HG02642 (cell line): ENCODE measurements around the gene MINDY1.

Experiments
- ATAC-seq: cut with Tn5 transposase; IDR thresholded peaks from one replicate; pipeline ENCODE4 v1.9.1; 2021; ENCODE audit warnings: mild to moderate bottlenecking; ENCODE audit not compliant: unreplicated experiment, poor library complexity

Gene MINDY1

DNA sequence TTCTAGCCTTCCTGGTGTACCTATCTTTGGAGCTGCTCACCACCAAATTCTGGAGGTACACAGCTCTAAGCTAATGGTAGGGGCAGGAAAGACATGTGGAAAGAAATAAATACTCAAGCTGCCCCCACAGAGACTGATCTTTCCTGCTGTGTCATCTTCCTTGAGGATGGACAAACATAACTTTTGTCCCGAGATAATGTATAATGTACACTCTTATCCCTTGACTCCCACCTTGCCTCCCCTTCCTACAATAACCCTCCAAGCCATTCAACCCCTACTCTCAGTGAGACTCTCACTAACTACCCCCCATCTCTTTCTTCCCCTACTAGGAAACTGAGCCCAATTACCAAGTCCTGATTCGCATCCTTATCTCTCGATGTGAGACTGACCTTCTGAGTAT is 12.5 kb downstream of the MINDY1 start:
- ATAC-seq: no peak

DNA sequence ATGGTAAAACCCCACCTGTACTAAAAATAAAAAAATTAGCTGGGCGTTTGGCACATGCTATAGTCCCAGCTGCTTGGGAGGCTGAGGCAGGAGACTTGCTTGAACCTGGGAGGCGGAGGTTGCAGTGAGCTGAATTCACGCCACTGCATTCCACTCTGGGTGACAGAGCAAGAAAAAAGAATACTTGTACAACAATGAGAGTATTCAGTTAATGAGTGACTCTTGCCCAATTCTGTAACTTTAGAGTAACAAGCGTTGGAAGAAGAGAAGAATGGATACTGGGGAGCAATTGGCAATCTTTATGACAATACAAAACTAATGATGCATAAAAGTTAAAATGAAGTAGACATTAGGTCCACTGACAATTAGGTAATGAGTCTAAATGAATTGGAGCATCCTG is 14.1 kb downstream of the MINDY1 start:
- no peak for ATAC-seq

DNA sequence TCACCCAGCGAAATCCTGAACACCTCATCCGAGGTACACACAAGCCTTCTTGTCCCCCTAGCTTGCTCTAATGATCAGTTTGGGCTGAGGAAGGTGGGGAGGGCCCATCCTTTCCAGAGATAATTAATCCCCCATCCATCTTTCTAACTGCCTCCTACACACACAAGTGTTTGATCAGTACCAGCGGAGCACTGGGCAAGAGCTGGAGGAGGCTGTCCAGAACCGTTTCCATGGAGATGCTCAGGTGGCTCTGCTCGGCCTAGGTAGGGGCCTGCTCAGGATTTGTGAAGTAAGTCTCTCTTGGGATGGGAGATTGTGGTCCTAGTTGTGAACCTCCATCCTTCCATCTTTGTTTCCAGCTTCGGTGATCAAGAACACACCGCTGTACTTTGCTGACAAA is 18.8 kb downstream of the MINDY1 start:
- no peak for ATAC-seq

DNA sequence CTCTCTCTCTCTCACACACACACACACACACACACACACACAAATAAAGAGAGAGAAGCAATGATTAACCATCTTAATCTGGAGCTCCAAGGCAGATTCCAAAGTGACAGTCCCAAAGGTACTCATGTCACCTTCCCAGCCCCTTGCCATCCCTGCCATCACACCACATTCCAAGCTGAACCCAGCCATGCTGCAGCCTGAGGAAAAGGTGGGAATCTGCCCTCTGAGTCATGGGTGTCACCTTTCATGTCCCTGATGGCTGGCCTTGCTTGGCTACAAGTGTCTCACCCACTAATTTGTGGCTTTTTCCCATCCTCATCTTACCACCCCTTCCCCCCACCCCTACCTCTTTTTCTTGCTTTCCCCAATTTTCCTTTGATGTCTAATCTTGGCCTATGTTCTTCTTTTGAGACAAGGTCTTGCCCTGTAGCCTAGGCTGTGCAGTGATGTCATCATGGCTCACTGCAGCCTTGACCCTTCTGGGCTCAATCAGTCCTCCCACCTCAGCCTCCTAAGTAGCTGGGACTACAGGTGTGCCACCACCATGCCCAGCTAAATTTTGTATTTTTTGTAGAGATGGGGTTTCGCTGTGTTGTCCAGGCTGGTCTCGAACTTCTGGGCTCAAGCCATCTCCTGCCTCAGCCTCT is 21.4 kb downstream of the MINDY1 start:
- no peak for ATAC-seq

DNA sequence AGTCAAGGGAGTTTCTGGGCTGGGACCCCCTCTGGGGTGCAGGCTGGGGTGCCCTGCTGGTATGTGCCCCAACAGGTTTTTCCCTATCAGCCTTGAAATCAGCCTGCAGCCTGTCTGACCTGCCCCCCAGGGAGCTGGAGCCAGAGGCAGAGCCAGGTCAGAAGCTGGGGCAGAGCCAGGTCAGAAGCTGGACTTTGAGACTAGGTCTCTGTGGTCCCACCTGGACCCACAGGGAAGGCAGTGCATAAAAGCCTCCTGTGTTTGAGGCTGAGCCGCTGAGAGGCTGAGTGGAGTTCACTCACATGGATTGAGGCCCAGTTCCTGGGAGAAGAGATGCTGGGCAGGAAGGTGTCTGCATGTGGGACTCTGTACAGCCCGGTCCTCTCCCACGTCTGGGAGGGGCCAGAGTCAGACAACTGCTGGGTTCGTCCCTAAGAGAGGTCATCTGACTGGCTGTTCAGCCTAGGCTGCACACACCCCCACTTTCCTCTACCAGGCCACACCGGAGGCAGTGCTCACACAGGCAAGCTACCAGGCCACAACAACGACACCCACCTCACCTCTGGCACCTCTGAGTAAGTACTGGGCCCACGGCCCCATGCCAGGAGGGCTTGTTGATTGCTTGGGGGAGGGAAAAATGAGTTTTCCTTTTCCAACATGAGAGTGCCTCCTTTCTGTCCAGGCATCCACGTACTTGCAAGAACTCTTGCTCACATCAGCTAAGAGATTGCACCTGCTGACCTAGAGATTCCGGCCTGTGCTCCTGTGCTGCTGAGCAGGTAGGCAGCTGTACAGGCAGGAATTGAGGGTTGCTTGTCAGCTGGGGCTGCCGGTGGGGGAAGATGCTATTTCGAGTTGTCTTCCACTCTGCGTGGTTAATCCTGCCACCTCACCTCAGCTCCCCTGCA is 24.6 kb downstream of the MINDY1 start, which contains the start of gene ANXA9:
Gene ANXA9, plus strand, starts transcription at position 488 of the 908 bp plus-strand sequence. CDS start 814 bp downstream, outside the sequence.
- no peak for ATAC-seq

DNA sequence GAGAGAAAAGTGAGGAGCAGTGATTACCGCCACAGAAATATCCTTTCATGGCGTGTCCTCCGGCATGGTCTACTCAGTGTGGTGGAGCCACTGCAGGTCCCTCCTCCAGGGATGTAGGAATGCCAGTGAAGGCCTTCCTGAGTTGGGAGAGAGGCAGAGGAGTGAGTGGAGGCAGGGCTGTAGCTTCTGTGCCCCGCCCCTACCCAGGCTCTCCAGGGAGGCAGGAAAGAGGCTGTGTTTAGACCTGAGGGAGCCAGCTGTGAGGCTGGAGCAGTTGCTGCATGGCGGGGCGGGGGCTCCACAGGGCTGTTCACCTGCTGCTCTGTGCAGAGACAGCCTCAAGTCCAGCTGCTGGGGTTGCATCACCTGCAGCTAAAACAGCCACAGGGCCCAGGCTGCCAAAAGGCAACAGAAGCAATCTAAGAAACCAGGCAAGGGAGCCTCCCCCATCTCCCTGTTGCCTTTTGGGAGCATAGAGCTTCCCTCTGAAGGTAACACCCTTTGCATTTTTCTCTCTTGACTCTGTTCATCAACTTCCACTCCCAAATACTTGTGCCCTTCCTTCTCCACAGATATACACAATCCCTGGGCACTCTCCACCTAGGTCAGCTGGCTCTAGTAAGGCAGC is 25.4 kb downstream of the MINDY1 start:
- ATAC-seq: no peak

DNA sequence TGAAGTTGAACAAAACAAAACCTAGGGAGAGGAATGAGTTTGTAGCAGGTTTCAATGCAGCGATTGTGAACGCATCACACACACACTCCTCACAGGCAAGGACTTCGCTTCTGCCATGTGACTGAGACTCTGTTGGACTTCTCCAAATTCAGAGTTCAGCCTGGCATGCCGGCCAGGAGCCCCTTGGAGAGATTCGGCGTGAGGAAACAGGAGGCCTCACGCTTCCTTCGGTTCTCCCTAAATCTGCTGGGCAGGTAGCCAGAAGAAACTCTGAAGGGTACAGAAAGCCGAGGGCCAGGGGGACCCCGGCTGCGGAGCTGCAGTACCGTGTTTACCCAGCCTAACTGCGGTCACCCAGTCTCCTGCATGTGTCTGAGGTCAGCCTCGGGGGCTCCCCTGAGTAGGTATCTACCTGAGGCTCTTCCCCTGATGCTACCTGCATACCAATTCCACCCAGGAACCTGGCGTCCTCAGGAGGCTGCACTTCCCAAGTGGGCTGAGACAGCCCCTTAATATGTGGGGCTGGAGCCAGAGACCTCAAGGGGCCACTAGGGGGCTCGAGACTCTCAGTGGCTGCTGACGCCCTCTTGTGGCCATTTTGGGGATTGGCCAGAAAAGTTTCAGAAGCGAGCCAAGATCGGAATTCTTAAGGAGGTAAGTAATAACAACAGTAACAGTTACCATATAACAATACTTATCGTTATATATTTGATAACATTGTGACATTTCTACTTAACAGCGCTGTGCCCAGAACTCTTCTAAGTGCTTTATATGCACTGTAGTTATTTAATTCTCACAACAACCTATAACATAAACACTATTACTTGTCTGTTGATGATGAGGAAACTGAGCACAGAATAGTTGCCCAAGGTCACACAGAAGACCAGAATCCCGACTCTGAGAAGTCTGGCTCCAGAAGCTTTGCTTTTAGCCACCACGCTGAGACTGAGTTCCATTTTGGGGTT is 27.3 kb downstream of the MINDY1 start:
- ATAC-seq: no peak

DNA sequence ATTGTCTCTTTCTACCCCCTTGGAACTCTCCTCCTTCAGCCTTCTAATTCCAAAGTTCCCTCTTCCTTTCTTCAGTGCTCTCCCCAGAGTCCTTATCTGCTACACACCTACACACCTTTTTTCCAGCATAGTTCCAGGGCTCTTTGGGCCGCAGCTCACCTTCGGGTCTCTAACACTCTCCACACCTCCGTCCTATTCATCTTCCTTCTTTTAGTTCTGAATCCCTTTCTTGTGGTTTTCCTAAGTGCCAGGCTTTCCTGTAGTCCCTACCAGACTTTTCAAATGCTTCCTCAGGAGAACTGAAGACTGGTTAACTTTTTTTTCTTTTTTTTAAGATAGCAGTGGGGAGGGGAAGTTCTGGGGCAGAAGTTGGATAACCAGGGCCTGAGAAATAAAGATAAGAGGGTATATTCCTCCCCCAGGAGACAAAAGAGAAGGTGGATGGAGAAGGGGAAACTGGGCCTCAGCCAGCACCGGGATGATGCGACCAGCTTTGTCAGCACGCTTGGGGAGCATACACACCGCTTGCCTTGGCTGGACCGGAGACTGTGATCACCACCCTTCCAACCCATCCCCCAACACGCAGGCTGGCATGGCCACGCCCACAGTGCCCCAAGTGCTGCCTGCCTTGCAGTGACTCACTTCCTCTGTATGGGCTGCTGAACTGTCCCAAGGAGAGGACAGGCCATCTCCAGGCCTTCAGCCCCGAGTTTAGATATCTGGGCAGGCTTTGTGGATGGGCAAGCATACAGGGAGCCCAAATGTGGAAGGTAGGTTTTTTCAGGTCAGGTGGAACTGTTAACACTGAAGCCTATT is 29.6 kb downstream of the MINDY1 start:
- no peak for ATAC-seq

DNA sequence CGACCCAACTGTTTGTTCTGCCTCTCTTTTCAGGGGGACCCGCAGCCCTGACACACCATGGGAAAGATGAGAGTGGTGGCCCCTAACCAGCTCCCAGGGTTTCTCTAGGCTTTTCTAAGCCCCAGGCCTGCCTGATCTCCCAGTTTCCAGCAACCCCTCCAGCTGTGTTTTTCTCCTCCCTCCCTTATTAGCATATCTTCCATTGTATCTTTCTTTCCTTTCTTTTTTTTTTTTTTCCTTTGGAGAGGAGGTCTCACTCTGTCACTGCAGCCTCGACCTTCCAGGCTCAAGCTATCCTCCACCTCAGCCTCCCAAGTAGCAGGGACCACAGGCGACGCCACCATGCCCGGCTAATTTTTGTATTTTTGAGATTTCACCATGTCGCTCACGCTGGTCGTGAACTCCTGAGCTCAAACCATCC is 30.3 kb downstream of the MINDY1 start:
- ATAC-seq: no peak

DNA sequence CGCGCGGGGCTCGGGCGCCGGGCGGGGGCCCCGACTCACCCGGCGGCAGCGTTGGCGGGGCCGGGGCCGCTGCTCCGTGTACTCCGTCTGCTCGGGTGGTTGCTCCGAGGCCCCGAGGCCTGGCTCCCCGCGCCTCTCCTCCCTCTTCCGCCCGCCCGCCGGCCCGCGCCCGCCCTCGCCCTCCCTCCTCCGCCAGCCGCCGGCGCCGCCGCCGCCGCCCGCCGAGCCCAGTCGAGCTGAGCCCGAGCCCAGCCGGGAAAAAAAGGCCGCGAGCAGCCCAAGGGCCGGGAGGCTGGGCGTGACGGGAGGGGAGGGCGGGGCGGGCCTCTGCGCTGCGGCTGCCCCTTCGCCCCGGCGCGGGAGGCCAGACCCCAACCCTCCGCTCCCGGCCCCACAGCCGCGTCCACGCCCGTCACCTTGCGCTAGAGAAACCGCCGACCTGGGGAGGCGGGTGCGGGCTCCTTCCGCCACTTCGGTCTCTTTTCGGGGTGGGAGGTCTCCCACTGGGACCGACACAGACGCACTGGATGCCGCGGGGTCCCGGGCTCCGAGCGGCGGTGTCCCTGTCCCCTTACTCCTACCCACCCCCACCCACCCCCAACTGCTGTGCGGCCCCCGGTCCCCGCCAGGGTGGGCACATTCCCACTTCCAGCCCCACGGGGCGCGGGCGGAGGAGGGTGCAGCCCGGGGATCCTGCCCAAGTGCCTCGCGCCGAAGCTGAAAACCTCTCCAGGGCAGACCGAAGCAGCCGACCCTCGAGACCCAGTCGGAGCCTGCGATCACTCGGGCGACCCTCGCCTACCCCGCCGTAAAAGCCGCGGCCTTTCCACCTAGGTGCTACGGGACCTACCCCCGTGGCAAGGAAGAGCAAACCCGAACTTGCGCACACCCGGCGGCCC is 31.9 kb downstream of the MINDY1 start, which contains the start of gene CERS2:
Gene CERS2, minus strand, starts transcription at position 256 of the 899 bp plus-strand sequence. CDS start 5,745 bp downstream, outside the sequence.
- ATAC-seq: peak; percentile 59

DNA sequence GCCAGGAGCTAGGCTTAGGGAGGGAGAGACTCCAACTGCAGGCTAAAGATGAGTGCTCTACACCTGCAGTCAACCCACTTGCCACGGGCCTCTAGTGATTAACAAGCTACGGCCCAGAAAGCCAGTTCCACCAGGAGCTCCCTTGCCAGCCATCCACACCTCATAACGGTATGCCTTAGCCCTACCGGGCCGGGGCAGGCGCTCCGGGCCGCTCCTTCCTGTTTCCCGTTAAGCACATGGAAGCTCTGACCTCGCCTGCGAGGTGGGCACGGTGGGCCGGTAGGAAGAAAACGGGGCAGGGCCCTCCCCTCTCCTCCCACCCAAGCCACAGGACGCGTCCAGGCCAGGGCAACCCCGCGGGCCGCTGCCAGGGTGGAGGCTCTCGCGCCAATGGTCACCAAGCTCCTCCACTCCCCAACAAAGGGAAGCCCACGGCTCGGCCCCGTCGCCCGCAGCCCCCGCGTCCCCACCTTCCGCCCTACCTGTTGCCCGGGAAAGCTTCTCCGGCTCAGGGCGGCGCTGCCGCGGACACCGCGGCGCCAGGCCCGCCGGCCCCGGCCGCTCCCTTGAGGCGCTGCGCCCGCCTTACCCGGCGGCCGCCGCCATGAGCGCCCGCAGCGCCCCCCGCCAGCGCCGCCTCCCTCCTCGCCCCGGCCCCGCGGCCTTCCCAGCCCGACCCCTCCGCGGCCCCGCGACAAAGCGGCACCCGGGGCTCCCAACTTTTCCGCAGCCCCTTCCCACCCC is 32.7 kb downstream of the MINDY1 start:
- peak; percentile 55 for ATAC-seq

DNA sequence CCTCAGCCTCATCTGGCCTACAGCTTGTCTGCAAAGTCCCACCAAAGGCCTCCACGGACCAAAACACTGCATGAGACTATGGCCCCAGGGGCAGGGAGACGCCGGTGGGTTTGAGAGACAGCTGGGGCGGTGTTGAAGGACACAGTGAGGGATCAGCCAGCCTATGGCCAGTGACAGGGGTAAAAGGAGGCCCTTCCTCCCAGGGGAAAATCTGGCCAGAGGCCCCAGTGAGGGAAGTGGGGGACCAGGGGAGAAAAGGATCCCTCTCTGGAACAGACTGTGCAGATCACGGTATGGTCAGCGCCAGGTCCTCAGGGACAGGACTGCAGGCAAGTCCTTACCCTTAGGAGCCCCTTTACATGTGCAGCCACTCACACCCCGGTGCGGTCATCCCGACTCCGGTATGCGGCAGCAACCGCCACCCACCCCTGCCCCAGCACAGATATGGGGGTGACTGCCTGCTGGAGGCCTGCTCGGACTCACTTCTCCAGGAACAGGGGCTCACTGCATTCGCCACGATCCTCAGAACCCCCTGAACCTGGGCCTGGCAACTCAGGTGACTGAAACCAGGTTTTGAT is 33.4 kb downstream of the MINDY1 start:
- ATAC-seq: no peak

DNA sequence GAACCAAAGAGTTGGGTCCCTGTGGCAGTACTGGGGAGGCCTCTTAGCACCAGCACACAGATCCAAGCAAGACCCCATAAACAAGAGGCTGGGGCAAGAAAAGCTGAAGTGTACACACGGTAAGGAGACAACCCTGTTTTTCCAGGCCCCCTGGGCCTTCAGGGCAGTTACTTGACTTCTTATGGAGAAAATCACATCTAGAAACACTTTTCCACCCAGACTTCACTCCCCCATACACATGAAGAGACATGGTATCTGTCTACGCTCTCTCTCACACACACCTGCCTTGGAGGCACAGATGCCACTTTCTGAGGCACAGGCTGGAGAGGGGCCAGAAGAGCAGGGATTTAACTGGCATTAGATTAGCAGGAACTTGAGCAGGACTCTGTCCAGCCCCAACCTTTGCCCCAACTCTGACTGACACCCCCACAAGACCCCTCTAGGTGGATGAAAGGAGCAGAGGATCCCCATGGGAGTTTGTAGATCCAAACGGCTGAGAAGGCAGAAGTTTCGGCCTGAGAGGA is 34.2 kb downstream of the MINDY1 start:
- ATAC-seq: no peak

DNA sequence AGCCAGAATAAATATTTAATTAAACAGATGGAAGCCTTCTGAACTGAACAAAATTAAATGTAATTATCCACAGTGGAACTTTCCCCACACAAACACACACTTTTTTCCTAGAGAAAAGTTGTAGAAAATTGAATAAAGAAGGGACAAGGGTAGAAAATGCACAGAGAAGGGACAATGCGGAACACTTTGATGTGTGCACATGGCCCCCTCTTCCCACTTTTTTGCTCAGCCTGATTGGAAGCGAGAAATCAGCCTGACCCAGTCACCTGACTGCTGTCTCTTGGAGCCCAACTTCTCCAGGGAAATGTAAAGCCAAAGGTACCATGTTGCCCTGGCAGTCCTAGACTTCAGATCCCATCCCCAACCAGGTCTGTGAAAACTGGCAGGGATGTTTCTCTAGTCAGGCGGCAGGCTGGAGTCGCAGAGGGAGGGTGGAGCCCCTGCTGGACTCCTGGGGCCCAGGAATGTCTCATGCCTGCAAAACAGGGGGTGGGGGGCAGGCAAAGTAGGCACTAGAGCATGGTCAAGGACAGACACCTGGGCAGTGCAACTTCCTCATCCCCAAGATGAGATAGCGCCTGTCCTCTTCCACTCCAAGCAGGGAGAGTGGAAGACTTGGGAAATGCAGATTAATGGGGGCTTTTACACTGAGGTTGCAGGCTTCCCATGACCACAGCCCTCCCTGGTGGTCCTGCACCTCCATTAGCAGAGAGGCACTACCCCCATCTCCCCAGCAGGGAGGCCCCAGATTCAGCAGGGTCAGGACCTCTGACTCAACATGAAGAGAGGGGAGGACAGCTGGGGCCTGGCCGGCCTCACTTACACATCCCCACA is 34.9 kb downstream of the MINDY1 start:
- ATAC-seq: no peak

DNA sequence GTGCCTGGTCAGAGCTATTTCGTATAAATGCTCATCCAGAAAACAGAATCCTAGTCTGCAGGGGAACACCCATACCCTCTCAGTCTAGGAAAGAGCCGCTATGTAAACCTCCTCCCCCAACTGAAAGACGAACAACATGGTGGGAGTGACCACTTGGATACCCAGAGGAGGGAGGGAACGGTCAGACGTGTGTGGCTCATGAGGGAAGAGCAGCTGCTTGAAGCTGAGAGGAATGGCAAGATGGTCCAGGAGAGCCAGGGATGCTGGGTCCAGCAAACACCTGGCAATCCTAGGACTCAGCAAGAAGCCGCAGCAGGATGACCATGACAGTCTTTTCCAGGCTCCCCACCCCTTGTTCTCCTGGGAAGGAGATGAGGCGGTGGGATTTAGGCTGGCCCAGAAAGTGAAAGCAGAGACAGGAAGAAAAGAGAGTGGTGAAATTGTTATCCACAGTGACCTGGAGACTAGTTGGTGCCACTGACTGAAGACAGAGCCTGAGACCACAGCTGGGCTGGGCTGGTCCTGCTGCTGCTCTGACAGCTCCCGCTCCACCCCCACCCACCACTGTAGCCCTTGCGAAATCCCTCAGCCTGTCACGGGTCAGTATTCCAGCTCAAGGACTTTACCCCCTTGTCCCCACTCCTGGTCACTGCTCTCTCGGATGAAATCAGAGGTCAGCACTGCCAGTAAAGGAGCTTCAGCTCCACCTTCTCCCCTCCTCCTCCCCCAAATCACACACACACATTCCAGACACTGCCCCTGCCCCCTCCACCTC is 35.7 kb downstream of the MINDY1 start:
- no peak for ATAC-seq
